ENCODE data around the gene PACS1.

- no peak for TF ChIP-seq EZH2 (IDR thresholded peaks at IDR 0.05; ENCODE audit: low read depth)
- TF ChIP-seq, protein P1, sequence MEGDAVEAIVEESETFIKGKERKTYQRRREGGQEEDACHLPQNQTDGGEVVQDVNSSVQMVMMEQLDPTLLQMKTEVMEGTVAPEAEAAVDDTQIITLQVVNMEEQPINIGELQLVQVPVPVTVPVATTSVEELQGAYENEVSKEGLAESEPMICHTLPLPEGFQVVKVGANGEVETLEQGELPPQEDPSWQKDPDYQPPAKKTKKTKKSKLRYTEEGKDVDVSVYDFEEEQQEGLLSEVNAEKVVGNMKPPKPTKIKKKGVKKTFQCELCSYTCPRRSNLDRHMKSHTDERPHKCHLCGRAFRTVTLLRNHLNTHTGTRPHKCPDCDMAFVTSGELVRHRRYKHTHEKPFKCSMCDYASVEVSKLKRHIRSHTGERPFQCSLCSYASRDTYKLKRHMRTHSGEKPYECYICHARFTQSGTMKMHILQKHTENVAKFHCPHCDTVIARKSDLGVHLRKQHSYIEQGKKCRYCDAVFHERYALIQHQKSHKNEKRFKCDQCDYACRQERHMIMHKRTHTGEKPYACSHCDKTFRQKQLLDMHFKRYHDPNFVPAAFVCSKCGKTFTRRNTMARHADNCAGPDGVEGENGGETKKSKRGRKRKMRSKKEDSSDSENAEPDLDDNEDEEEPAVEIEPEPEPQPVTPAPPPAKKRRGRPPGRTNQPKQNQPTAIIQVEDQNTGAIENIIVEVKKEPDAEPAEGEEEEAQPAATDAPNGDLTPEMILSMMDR (conservative IDR thresholded peaks at IDR 0.05) = no peak
Measured at GRCh38 chr11:66048547-66049323, 21.3 kb upstream of the PACS1 start, which contains the start of gene GAL3ST3.
